ENCODE data around the gene ALPK3.

GRCh38 chr15:84793431-84794161 is 23.6 kb upstream of the ALPK3 start:
- TF ChIP-seq CTCF (IDR thresholded peaks at IDR 0.05 in 4 of 5, conservative IDR thresholded peaks at IDR 0.05 in 1 of 5) (no peak), POLR2A (IDR thresholded peaks at IDR 0.05) (no peak)
